A673 (cell line): ENCODE data around the gene STARD13. TPM values are rescaled to one million over a fixed set of nuclear protein-coding genes. Genes with fewer than 3 reads are reported as not detected.

Experiments
- BruUV-seq: library from RNA; stranded (reverse); fragments of 400-500 nt; replicated peaks from 2 replicates; lab custom pipeline; 2021; lab: Mats Ljungman, UMichigan
- CTCF ChIA-PET: fragments of 300-600 bp; sonication (Branson Sonifier 250); formaldehyde crosslinking; loops from one replicate; lab custom pipeline; 2022; ENCODE audit warnings: antibody characterized with exemption; lab: Charles Lee
- POLR2A ChIA-PET: fragments of 300-600 bp; sonication (Branson Sonifier 250); formaldehyde crosslinking; loops from one replicate; lab custom pipeline; 2022; ENCODE audit warnings: antibody characterized with exemption; ENCODE audit not compliant: low non-redundant PET; lab: Charles Lee
- DNase-seq: peaks from one replicate; pipeline ENCODE4 v3.0.0-alpha.2; 2015; ENCODE audit warnings: low spot score
- H3K27ac ChIP-seq: fragments of 200-600 bp; sonication (generic); 2 replicates; pipeline ENCODE4 v1.5.1; 2016; ENCODE audit warnings: mixed run types, low read depth, mild to moderate bottlenecking, mixed read lengths, antibody characterized with exemption, low read length; ENCODE audit not compliant: poor library complexity, severe bottlenecking
- H3K27me3 ChIP-seq: fragments of 200-600 bp; sonication (generic); replicated peaks from 2 replicates; pipeline ENCODE4 v1.6.1; 2017; ENCODE audit warnings: mixed run types, low read depth, mild to moderate bottlenecking, mixed read lengths, antibody characterized with exemption, low read length; ENCODE audit not compliant: insufficient read depth, poor library complexity
- H3K36me3 ChIP-seq: fragments of 200-600 bp; sonication (generic); 2 replicates; pipeline ENCODE4 v1.6.1; 2016; ENCODE audit warnings: mixed run types, mild to moderate bottlenecking, mixed read lengths, antibody characterized with exemption, low read length; ENCODE audit not compliant: insufficient read depth, poor library complexity, severe bottlenecking
- H3K4me1 ChIP-seq: fragments of 200-600 bp; sonication (generic); 2 replicates; pipeline ENCODE4 v1.6.1; 2017; ENCODE audit warnings: mixed run types, mild to moderate bottlenecking, mixed read lengths, antibody characterized with exemption, low read length; ENCODE audit not compliant: insufficient read depth, poor library complexity, severe bottlenecking
- H3K4me3 ChIP-seq: fragments of 200-600 bp; sonication (generic); 2 replicates; pipeline ENCODE4 v1.5.1; 2016; ENCODE audit warnings: low read depth, mixed run types, mild to moderate bottlenecking, mixed read lengths, low read length; ENCODE audit not compliant: poor library complexity, severe bottlenecking
- H3K9me3 ChIP-seq: fragments of 200-600 bp; sonication (generic); 2 replicates; pipeline ENCODE4 v1.6.1; 2016; ENCODE audit warnings: mixed run types, low read depth, mild to moderate bottlenecking, mixed read lengths, antibody characterized with exemption, low read length; ENCODE audit not compliant: poor library complexity, severe bottlenecking
- EZH2 ChIP-seq: fragments of 200-600 bp; sonication (generic); IDR thresholded peaks from 2 replicates; pipeline ENCODE4 v1.6.1; 2017; ENCODE audit warnings: borderline replicate concordance, low read depth, mild to moderate bottlenecking, mixed read lengths, antibody characterized with exemption, low read length; ENCODE audit not compliant: poor library complexity, severe bottlenecking
- intact Hi-C: fragments of 100-400 bp; cut with micrococcal nuclease; formaldehyde crosslinking; loops from one replicate; pipeline ENCODE4 v1.10.0; 2022; ENCODE audit not compliant: unreplicated experiment
- total RNA-seq: library from RNA; stranded (reverse); gene quantifications from 2 replicates; pipeline ENCODE4 v1.2.3, GENCODE V29; 2021
- TF ChIP-seq, protein P1 (sequence below): fragments of 300-800, 200-600 bp; sonication (generic); conservative IDR thresholded peaks from 2 replicates; pipeline ENCODE4 v1.5.1; 2017; ENCODE audit warnings: low read depth, mild to moderate bottlenecking, antibody characterized with exemption, low read length, moderate library complexity, mixed read lengths

Gene STARD13
- total RNA-seq, 1 experiment from 2014 or later: 45.7 TPM

DNA sequence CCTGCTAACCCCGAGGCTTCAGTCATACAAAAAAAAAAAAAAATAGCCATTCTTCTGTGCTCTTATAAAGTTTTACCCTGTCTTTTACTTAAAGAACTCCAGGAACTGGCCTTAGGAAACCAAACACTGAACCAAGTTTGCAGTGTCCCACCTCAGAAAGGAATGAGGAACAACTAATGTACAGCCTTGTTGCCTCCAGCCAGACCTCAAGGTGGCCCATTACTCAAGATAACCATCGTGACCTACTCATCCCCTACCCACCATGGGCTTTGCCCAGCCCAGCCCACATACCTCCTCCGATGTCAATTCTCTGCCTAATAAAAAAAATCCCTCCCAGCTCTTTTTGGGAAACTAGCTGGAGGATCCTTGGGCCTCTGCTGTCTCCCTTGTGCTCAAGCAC is 133.2 kb downstream of the STARD13 start:
- peaks cover 18% of the 10 kb centered on the region for H3K4me1 ChIP-seq
- no peak for DNase-seq
- peaks cover 13% of the 10 kb centered on the region for H3K36me3 ChIP-seq
- POLR2A ChIA-PET: no interaction called here
- CTCF ChIA-PET: no interaction called here
- no peaks in the 10 kb centered on the region for H3K27me3 ChIP-seq
- H3K27ac ChIP-seq: no peak overlapping the region
- no peak overlapping the region for H3K4me3 ChIP-seq
- H3K9me3 ChIP-seq: no peaks in the 10 kb centered on the region
- no TSS peak for BruUV-seq
- intact Hi-C loops: no loop called here
- no peak for TF ChIP-seq EZH2
- TF ChIP-seq, protein P1, sequence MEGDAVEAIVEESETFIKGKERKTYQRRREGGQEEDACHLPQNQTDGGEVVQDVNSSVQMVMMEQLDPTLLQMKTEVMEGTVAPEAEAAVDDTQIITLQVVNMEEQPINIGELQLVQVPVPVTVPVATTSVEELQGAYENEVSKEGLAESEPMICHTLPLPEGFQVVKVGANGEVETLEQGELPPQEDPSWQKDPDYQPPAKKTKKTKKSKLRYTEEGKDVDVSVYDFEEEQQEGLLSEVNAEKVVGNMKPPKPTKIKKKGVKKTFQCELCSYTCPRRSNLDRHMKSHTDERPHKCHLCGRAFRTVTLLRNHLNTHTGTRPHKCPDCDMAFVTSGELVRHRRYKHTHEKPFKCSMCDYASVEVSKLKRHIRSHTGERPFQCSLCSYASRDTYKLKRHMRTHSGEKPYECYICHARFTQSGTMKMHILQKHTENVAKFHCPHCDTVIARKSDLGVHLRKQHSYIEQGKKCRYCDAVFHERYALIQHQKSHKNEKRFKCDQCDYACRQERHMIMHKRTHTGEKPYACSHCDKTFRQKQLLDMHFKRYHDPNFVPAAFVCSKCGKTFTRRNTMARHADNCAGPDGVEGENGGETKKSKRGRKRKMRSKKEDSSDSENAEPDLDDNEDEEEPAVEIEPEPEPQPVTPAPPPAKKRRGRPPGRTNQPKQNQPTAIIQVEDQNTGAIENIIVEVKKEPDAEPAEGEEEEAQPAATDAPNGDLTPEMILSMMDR: no peak

DNA sequence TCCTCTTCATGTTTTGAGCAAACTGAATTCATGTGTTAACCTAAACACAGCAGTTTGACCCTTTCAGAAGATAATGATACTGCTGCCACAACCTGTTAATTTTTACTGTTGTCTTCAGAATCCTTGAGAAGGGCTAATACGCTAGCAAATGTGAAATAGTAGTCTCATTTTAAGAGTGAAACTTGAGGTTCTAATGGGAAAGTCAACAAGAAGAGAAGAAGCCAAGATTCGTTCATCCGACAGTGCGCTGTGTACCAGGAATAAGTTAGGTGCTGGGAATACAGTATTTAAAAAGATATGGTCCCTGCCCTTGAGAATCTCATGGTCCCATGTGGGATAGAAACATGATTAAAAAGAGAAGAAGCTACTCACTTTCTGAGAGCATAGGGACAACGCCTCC is 134.9 kb downstream of the STARD13 start:
- H3K4me1 ChIP-seq: peaks cover 18% of the 10 kb centered on the region
- DNase-seq: no peak
- no TSS peak for BruUV-seq
- ChIA-PET POLR2A (no interaction called here), CTCF (no interaction called here)
- no peak for TF ChIP-seq EZH2
- TF ChIP-seq, protein P1: no peak
- intact Hi-C loops: no loop called here
- H3K9me3 ChIP-seq: no peaks in the 10 kb centered on the region
- H3K36me3 ChIP-seq: peaks cover 7% of the 10 kb centered on the region
- H3K4me3 ChIP-seq: no peak overlapping the region
- H3K27me3 ChIP-seq: no peaks in the 10 kb centered on the region
- peak overlapping the region; percentile 7 for H3K27ac ChIP-seq

DNA sequence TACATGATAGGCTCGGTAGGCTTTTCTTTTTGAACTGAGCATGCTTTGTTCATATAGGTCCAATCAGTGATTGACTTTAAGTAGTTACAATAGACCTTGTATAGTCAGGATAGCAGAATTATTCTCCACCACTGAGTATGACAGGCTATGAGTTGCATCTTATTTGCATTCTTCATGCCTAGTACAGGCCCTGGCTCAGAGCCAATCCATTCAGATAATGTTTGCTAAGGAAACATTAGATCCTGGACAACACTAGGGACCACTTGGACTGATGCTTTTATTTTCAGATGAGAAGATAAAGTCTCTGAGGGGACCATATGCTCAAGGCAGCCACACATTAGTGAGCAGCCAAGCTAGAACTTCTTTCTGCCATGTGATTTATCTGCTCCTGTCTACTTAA is 135.4 kb downstream of the STARD13 start:
- TF ChIP-seq EZH2: no peak
- TF ChIP-seq, protein P1: no peak
- Histone ChIP-seq H3K9me3 (no peaks in the 10 kb centered on the region), H3K4me1 (peaks cover 18% of the 10 kb centered on the region), H3K27ac (peak overlapping the region; percentile 7), H3K27me3 (no peaks in the 10 kb centered on the region), H3K36me3 (peaks cover 7% of the 10 kb centered on the region), H3K4me3 (no peak overlapping the region)
- POLR2A ChIA-PET: no interaction called here
- intact Hi-C loops: no loop called here
- no TSS peak for BruUV-seq
- peak; percentile 60 for DNase-seq
- CTCF ChIA-PET: no interaction called here
